Endothelial cell of umbilical vein (primary cell): ENCODE results near the gene FAM117B.

Source experiments
- CTCF ChIP-seq, 2 donors: IDR thresholded peaks; 1 replicate in 1 of 2; 2 replicates in 1 of 2; pipeline ENCODE4 v1.5.1; 2011; ENCODE audit warnings: low read length in 2 of 2, mild to moderate bottlenecking in 2 of 2, moderate library complexity in 2 of 2, control low read depth in 1 of 2, inconsistent platforms in 1 of 2, low read depth in 1 of 2; ENCODE audit not compliant: insufficient read depth in 1 of 2; ENCODE audit errors: extremely low read depth in 1 of 2
- POLR2A ChIP-seq: IDR thresholded peaks from 2 replicates; pipeline ENCODE4 v1.6.1; 2012; ENCODE audit warnings: low read depth, mild to moderate bottlenecking, control low read depth, low read length
- POLR2AphosphoS5 ChIP-seq: IDR thresholded peaks from 2 replicates; pipeline ENCODE4 v1.6.1; 2012; ENCODE audit warnings: low read depth, mild to moderate bottlenecking, control low read depth, low read length, moderate library complexity; ENCODE audit not compliant: insufficient read depth

DNA sequence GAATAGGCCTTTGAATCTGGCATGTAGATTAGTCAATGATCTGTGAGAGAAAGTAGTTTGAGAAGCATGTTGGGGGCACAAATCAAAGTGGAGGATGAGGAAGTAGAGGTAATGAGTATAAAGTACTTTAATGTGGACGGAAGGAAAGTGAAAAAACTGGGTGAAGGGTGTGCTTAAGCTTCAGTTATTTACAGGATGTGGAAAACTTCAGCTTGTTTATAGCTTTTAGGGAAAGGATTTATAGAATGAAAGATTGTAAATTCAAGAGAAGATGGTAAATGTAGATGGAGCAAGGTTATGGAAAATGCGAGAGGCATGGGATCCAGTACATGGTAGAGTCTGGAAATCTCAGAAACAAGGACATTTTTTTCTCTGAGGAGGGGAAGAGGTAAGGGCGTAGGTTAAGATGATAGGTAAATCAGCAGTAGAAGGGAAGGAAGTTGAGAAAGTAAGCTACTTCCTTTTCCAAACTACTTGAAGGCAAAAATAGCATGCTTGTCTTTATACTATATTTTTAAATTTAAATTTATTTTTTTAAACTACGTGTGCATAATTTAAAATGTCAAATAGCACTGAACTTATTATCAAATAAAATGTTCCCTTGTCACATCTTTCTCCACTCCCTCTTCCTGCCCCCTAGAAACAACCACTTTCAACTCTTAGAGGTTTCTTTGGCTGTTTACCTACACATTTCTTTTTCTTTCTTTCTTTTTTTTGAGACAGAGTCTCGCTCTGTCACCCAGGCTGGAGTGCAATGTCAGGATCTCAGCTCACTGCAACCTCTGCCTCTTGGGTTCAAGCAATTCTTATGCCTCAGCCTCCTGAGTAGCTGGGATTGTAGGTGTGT lies 8.5 kb downstream of the FAM117B start:
- TF ChIP-seq CTCF (IDR thresholded peaks at IDR 0.05; ENCODE audit: extremely low read depth in 1 of 2, insufficient read depth in 1 of 2, low read depth in 1 of 2, low read length in 2 of 2), result no peak
- TF ChIP-seq POLR2AphosphoS5, result no peak
- TF ChIP-seq POLR2A, result no peak
